CD4-positive, alpha-beta T cell treated with Interleukin-21 for 1 hour (primary cell): ENCODE measurements around the gene NOP10.
A peak's percentile ranks its signal among the peaks of the same experiment; 100 is the strongest.
"Not testable (repeated sequence)": the region's sequence is repeated elsewhere in the genome, so short reads cannot be mapped to it uniquely, and the experiment has no call there.

Experiments
- DNase-seq: peaks from one replicate; pipeline ENCODE4 v3.0.0-alpha.2; 2020

The NOP10 gene

DNA sequence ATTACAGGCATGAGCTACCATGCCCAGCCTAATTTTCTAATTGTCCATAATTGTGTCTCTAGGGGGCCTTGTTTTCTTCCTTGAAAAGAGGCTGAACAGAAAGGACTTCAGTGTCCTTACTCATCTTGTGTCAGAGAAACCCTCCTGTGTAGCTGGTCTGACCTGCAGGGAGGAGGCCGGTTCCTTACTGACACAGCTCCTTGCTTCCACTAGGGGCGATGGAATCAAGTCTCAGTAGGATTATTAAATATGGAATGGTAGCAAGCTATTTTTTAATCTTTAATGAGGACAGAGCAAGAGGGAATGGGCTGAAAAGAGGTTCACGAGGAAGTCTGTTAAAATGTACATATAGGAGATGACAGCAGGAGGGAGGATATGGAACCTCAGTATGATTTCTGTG is 15.4 kb upstream of the NOP10 start:
- DNase-seq = no peak

DNA sequence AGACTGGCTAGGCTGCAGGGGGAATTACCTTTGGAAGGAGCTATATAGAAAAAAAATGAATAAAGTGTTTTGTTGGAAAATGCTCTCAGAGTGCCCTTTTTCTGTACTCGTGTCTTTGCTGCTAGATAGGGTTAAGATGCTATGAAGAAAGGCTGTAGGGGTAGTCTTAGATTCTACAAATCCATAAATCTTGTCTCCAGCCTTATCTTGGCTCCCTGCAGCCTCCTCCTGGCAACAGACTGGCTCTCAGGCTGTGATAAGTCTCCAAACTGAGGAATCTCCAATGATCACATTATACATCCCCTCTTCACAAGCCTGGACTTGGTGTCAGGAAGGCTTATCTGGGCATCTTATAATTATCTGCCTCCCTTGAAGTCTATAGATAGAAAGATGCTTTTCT is 14.7 kb upstream of the NOP10 start:
- DNase-seq = no peak

DNA sequence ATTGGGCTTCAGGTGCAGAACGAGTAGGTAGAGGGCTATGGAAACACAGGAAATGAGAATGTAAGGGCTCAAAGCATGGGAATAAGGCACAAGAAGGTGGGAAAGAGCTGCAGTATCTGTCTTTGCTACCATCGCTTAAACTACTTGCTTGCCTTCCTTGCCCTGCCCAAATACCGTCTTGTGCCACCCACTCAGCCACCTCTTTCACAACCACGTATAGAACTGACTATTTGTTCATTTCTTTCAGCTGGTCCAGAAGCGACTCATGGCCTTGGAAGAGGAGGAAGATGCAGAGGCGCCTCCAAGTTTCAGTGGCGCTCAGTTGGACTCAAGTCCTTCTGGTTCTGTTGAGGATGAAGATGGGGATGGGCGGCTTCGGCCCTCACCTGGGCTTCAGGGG is 12.3 kb upstream of the NOP10 start:
- no peak for DNase-seq

DNA sequence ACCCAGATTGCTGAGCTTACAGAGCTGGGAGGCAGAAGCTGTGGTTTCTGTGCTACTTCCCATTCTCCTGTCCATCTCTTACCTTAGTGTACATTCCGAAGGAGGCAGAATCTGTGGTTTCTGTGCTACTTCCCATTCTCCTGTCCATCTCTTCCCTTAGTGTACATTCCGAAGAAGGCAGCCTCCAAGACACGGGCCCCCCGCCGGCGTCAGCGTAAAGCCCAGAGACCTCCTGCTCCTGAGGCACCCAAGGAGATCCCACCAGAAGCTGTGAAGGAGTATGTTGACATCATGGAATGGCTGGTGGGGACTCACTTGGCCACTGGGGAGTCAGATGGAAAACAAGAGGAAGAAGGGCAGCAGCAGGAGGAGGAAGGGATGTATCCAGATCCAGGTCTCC is 11.3 kb upstream of the NOP10 start:
- no peak for DNase-seq

DNA sequence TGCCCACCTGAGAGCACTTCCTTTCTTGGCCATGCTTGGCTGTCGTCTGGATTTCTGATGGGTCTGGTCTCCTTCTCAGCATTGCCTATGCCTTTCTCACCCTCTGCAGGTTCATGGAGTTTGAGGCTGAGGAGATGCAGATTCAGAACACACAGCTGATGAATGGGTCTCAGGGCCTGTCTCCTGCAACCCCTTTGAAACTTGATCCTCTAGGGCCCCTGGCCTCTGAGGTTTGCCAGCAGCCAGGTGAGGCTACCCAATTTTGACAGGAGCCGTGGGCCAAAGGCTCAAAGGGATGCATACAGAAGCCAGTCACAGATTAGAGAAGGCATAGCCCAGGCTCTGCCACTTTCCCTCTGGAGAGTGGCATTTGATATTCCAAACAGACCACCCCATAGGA is 10.7 kb upstream of the NOP10 start:
- no peak for DNase-seq

DNA sequence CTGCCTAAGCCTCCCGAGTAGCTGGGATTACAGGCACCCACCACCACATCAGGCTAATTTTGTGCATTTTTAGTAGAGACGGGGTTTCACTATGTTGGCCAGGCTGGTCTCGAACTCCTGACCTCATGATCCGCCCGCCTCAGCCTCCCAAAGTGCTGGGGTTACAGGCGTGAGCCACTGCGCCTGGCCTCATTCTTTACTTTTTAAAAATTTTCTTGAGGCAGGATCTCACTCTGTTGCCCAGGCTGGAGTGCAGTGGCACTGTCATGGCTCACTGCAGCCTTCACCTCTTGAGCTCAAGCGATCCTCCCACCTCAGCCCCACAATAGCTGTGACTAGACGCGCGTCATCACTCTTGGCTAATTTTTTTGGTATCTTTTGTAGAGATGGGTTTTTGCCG is 10.1 kb upstream of the NOP10 start:
- not testable (repeated sequence) for DNase-seq

DNA sequence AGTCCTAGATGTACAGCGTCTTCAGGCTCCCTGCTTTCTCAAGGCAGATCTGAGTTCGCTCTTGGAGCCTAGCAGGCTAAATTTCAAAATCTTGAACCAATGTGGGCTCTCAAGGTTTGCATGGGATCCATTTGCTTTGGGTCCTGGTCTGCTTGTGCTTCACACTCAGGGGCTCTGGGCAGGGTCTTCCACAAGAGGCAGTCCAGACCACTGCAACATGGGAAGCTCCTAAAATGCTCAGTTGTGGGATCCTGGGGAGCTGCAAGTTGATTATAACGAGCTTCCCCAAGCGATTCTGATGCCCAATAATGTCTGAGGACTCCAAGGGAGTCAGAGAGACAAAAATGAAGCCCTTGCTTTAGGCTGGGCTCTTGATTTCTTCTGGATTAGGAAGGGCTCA is 6.8 kb upstream of the NOP10 start:
- DNase-seq = no peak

DNA sequence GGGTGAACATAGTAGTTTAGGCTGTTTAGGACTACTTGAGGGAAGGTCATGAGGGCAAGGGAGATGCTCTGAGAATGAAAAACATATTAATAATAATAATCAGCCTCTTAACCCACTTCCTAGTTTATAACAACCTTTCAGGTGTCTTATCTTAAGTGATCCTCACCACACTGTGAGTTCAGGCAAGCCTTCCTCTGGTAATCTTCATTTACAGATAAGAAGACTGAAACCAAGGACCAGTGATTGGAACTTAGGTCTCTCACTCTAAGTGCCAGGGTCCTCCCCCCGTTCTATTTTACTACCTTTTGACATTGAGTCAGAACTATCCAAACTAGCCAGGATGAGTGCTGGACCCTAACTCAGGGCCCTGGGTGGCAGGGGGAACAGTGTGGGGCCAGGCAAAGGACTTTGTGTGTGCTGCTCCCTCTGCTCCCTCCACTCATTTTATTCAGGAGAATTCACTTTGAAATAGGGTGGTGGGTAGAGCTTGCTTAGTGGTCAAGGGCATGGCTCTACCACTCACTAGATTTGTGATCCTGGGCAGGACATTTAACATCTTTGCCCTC is 5.9 kb upstream of the NOP10 start:
- no peak for DNase-seq

DNA sequence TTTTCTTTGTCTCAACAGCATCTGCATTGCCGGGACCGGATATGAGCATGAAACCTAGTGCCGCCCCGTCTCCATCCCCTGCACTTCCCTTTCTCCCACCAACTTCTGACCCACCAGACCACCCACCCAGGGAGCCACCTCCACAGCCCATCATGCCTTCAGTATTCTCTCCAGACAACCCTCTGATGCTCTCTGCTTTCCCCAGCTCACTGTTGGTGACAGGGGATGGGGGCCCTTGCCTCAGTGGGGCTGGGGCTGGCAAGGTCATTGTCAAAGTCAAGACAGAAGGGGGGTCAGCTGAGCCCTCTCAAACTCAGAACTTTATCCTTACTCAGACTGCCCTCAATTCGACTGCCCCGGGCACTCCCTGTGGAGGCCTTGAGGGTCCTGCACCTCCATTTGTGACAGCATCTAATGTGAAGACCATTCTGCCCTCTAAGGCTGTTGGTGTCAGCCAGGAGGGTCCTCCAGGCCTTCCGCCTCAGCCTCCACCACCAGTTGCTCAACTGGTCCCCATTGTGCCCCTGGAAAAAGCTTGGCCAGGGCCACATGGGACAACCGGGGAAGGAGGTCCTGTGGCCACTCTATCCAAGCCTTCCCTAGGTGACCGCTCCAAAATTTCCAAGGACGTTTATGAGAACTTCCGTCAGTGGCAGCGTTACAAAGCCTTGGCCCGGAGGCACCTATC is 5.2 kb upstream of the NOP10 start:
- DNase-seq = no peak

DNA sequence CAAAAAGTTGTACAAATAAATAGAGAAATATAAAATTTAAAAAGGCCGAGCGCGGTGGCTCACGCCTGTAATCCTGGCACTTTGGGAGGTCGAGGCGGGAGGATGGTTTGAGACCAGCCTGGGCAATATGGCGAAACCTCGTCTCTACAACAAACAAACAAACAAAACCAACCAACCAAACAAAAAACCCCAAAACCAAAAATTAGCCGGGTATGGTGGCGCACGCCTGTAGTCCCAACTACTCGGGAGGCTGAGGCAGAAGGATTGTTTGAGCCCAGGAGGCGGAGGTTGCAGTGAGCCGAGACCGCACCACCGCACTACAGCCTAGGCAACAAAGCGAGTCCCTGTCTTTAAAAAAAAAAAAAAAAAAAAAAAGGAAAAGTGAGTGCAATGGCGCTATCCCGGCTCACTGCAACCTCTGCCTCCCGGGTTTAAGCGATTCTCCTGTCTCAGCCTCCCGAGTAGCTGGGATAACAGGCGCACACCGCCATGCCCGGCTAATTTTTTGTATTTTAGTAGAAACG is 661 bp downstream of the NOP10 start:
- peak; percentile 30 for DNase-seq

DNA sequence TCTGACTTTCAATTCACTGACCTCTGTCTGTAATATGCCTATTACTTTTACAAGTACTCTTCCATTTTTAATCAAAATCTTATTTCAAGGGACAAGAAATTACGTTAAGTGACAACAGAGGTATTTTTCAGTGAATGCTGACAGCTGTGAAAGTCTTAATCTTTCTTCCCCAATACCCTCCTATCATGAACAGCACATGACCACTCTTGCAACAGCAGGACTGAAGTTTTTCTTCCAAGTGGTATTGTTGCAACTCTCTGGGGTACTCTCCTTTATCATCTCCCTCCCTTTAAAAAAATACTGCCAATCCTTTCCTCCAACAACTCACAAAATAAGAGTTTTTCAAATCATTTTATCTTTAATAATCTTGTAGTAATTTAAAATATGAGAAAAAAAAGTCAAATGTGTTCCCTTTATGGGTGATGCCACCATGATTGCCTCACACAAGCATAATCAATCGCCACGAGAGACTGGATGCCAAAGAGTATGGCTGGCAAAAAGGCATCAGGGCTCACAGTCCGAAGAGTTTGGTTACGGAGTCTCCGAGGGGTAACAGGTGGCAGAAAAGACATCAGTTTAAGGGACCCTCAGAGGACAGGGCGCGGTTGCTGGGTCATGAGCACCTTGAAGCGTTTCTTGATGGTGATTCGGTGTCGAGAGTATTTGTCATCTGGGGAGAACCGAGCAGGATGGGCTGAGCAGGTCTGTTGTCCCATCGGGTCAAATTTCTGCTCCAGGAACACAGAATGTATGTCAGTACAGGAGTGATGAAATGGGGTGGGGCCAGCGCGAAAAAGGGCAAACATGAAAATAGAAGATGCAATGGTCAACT is 1.3 kb downstream of the NOP10 start:
- DNase-seq = no peak

DNA sequence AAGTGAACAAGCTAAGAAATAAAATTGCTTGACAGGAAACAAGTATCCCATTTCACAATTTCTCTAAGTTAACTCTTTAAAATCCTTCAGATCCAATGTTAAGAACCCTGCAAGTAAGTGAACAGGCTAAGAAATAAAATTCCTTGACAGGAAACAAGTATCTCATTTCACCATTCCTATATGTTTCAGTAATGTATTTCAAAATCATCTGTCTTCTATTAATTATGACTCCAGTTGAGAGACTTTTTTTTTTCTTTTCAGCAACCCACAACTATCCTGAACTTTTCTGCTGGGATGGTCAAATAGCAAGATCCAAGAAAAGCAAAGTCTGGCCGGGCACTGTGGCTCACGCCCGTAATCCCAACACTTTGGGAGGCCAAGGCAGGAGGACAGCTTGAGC is 3.0 kb downstream of the NOP10 start:
- DNase-seq = no peak

DNA sequence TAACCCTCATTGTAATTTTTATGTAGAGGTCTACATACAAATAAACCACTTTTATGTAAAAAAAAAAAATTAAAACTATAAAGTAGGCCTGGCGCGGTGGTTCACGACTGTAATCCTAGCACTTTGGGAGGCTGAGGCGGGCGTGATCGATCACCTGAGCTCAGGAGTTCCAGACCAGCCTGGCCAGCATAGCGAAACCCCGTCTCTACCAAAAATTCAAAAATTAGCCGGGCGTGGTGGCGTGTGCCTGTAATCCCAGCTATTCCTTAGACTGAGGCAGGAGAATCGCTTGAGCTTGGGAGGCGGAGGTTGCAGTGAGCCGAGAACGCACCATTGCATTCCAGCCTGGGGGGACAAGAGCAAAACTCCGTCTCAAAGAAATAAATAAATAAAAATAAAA is 4.6 kb downstream of the NOP10 start:
- DNase-seq = no peak

DNA sequence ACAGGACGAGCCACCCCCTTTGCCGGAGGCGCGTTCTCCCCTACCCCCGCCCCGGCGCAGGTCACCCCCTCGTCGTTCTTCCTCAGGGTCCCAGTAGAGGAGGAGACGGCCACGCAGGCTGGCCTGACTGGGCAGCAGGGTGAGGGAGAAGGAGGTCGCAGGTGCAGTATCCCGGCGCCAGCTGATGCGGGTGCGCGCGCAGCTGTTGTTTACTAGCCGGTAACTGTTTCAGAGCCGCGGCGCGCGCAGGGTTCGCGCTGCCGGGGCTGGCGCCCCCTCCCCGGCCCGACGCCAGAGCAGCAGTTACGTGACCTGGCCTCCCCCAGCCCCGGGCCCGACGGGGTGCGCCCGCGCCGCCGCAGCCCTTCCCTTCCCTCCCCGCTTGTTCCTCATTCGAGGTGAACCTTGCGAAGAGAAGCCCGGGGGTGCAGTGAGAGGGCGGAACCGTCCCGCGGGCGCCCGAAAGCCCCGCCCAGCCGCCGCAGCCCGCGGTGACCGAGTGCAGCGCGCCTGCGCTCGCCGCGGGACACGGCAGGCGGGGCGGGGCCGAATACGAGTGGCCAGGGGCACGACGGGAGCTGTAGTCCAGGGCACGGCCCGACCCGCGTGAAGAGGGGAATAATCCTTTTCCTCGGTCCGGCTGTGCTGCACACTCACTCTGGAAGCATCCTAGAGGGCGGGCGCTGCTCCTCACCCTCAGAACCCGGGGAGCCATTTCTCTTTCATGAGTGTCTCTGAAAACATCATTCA is 5.2 kb downstream of the NOP10 start, which contains the start of gene SLC12A6:
TSS of gene SLC12A6 (minus strand) at position 225 of the 750 bp plus-strand sequence. CDS start 1,101 bp downstream, outside the sequence.
- peak; percentile 92 for DNase-seq

DNA sequence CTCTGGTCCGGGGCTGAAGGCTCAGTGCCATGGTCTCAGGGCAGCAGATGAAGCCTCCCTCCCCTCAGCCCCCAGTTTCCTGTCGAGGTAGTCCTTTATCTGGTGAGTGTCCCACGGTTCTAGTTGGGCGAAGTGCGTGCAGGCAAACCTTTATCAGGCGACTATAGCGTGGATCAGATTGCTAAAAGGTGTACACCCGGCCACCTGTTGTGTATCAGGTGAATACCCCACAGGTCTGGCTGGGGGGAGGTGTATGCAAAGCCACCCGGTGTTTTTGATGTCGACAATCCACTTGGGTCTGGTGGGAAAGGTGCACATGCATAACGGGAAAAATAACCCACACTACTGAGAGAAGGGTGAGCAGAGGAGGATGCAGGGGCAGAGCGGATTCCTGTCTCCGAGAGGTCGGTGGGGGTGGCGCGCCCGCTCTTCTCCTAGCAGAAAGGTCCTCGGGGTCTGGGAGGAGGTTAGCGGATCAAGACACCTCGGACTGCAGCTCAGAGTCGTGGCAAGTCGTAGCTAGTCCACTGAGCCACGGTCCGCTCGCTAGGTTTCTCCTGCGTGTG is 5.9 kb downstream of the NOP10 start:
- peak; percentile 39 for DNase-seq

DNA sequence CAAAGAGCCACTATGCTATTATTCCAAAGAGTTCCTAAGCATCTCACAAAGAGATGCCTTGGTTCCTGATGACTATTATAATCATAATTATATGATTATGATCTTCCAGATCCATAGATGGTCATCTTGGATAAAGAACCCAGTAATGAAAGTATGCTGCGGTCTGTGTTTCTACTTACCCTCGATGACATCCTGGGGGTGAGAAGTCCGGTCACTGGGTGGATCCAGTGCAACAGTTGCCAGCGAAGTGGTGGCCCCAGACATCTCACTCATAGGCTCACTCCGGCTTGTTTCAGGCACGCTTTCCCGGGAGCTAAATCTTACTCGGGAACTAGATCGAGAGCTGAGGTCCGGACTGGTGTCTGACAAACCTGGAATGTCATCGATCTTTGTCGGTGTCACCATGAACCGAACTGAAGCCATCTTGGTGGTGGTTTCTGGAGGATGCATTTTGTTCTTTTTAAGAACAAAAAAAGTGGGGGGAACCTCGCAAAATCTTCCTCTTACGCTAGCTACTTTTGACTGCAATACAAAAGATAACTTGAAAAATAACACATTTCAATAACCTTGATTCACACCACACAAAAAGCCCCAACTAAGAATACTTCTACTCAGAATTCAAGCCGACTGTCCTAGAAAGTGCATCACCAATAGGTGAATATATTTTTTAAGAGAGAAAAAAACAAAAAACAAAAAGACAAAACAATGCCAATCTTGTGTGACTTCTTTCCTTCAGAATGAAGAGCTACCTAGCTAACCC is 6.5 kb downstream of the NOP10 start:
- no peak for DNase-seq

DNA sequence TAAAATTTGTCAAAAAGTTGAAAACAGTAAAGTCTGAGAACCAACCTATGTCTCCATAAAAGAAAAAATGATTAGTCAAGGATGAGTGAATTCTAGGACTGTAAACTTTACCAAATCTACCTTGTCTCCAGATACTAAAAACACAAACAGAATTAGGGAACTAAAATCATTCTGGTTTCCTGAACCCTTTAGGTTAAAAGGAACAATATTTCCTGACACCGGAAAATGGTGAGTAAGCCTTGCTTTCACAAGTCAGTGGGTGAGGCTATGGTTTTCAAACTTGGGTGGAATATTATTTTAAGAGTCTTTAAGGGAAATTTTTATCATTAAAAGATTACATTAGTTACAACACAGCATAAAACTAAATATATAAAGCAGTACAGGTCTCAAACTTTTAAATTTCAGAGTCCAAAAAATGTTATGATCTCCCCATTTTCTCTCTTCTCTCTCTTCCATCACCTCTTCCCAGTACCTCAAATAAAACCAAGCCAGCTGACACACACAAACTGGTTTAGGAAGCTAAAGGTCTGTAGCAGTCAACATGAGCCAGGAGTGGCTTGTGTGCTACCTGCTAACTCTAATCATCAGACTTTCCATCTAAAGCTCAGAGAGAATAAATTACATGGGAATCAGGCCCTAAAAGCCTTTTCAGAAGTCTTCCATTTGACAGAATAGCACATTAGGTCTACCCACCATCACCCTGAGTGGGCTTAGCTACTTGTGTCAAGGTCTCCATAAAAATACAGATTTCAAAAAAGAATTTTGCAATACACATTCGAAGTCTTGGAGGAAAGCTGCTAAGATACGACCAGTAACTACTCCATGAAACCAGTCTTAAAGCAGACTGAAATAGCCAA is 7.5 kb downstream of the NOP10 start:
- DNase-seq = peak; percentile 48

DNA sequence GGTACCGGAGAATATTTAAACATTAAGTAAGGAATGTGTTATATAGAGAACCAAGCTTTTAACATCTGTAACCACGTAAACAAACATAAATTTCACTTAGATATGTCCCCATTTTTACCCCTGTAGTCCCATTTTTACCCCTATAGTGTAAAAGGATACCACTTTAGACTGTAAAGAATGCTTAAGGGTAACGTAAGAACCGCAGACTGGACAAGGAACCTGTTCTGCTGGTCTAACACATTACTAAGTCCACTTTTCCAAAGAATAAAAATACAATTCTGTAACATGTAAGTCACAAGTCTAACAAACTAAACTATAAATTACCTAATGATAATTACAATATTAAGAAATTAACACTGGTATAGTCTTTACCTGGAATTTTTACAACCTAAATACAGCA is 8.3 kb downstream of the NOP10 start:
- no peak for DNase-seq

DNA sequence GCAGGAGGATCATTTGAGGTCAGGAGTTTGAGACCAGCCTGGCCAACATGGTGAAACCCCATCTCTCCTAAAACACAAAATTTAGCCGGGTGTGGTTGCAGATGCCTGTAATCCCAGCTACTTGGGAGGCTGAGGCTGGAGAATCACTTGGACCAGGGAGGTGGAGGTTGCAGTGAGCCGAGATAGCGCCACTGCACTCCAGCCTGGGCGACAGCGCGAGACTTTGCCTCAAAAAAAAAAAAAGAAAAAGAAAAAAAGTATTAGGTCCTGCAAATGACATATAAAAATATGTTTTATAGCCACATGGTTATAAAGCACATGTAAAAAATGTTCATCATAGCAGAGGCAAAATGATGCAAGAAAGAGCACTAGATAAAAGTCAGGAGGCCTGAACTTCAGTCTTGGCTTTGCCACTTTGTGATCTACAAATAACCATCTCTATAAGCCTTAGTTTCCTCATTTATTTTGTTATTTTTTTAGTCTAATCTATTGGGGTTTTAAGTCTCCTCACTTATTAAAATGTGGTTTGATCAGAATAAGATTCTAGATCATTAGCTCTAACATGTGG is 10.3 kb downstream of the NOP10 start:
- no peak for DNase-seq

DNA sequence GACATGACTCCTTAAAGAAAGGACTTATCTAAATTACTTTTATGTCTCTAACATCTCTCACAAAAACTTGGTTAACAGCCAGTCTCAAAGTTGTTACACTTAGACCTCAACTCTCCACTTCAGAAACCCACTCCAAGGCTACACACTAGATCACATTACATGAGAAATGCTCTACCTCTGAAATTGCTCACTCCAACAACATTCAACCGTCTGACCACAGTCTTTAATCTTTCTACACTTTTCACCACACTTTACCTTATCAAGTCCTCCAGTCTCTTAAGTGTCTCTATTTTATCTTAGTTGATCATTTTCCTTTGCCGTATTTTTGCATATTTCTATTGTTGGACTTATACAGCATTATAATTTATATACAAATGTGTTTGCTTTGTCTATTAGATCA is 11.1 kb downstream of the NOP10 start:
- peak; percentile 51 for DNase-seq

DNA sequence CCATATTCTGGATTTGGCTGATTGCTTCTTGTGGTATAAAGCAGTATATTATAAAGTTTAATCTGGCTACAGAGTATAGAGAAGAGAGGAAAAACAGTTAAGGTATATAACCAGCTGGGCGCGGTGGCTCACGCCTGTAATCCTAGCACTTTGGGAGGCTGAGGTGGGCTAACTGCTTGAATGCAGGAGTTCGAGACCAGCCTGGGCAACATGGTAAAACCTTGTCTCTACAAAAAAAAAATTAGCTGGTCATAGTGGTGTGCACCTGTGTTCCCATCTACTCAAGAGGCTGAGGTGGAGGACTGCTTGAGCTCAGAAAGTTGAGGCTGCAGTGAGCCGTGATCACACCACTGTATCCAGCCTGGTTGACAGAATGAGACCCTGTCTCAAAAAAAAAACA is 12.7 kb downstream of the NOP10 start:
- no peak for DNase-seq
